H1 (cell line): ENCODE measurements around the gene GRM6.

Source experiments
- HDAC6 ChIP-seq: IDR thresholded peaks from one replicate; pipeline ENCODE4 v1.7.1; 2012; ENCODE audit warnings: low read depth, mild to moderate bottlenecking, inconsistent platforms, low read length, moderate library complexity
- PHF8 ChIP-seq: fragments of 200-600 bp; sonication (generic); conservative IDR thresholded peaks from 2 replicates; pipeline ENCODE4 v1.7.1; 2012; ENCODE audit warnings: low read depth, mild to moderate bottlenecking, inconsistent platforms, low read length, moderate library complexity
- POLR2A ChIP-seq, 2 experiments: IDR thresholded peaks; 1 replicate in 1 of 2; 2 replicates in 1 of 2; pipeline ENCODE4 v1.6.1; 2011; ENCODE audit warnings: low read depth in 2 of 2, low read length in 2 of 2, mild to moderate bottlenecking in 2 of 2; ENCODE audit errors: control extremely low read depth in 1 of 2
- RAD21 ChIP-seq, 2 experiments: IDR thresholded peaks in 1 of 2; conservative IDR thresholded peaks in 1 of 2; 2 replicates each; pipeline ENCODE4 v1.6.1; 2011; ENCODE audit warnings: low read depth in 2 of 2, low read length in 2 of 2, improper control_type of control experiment in 1 of 2, inconsistent platforms in 1 of 2, mild to moderate bottlenecking in 1 of 2, moderate library complexity in 1 of 2
- SAP30 ChIP-seq: fragments of 300-600 bp; sonication (generic); IDR thresholded peaks from 2 replicates; pipeline ENCODE4 v1.7.1; 2012; ENCODE audit warnings: low read length, moderate library complexity, mild to moderate bottlenecking, inconsistent platforms; ENCODE audit not compliant: insufficient read depth, insufficient replicate concordance
- SIX5 ChIP-seq: IDR thresholded peaks from 2 replicates; pipeline ENCODE4 v1.6.1; 2011; ENCODE audit warnings: mild to moderate bottlenecking, low read depth, low read length
- SP2 ChIP-seq: IDR thresholded peaks from 2 replicates; pipeline ENCODE4 v1.6.1; 2012; ENCODE audit warnings: mild to moderate bottlenecking, low read length, inconsistent platforms
- SRF ChIP-seq: IDR thresholded peaks from 2 replicates; pipeline ENCODE4 v1.6.1; 2011; ENCODE audit warnings: mild to moderate bottlenecking, low read depth, low read length, moderate library complexity
- TAF1 ChIP-seq: IDR thresholded peaks from 2 replicates; pipeline ENCODE4 v1.6.1; 2011; ENCODE audit warnings: mild to moderate bottlenecking, low read depth, low read length
- ZNF274 ChIP-seq: IDR thresholded peaks from 2 replicates; pipeline ENCODE4 v1.7.0; 2012; ENCODE audit warnings: low read length, borderline replicate concordance; ENCODE audit errors: extremely low read depth
- TF ChIP-seq, protein P1 (sequence below), 3 experiments: IDR thresholded peaks; 1 replicate in 2 of 3; 2 replicates in 1 of 3; pipeline versions ENCODE4 v1.5.1 to v1.6.1; 2011; ENCODE audit warnings: low read length in 3 of 3, mild to moderate bottlenecking in 3 of 3, inconsistent platforms in 2 of 3, low read depth in 1 of 3, moderate library complexity in 1 of 3; ENCODE audit not compliant: insufficient read depth in 1 of 3; ENCODE audit errors: control extremely low read depth in 1 of 3
- TF ChIP-seq, protein P2 (sequence below): IDR thresholded peaks from 2 replicates; pipeline ENCODE4 v1.6.1; 2011; ENCODE audit warnings: low read depth, mild to moderate bottlenecking, low read length; ENCODE audit not compliant: insufficient read depth

DNA sequence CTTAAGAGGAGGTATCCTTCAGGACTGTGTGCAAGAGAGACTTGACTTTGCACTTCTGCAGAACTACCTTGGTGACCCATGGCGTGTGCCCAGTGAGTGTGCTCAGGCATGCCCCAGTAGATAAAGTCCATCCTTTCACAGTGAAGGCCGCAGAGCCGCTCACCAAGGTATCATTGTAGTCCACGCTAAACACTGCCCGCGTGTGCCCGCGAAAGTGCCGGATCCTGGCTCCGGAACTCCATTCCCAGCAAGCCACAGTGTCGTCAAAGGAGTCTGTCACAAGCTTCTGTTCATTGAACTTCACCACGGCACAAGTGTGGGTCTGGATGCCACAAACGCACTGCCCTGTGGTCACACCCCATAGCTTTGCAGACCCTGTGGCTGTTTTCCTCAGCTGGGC, 3.3 kb upstream of the GRM6 start:
- TF ChIP-seq, protein P1, sequence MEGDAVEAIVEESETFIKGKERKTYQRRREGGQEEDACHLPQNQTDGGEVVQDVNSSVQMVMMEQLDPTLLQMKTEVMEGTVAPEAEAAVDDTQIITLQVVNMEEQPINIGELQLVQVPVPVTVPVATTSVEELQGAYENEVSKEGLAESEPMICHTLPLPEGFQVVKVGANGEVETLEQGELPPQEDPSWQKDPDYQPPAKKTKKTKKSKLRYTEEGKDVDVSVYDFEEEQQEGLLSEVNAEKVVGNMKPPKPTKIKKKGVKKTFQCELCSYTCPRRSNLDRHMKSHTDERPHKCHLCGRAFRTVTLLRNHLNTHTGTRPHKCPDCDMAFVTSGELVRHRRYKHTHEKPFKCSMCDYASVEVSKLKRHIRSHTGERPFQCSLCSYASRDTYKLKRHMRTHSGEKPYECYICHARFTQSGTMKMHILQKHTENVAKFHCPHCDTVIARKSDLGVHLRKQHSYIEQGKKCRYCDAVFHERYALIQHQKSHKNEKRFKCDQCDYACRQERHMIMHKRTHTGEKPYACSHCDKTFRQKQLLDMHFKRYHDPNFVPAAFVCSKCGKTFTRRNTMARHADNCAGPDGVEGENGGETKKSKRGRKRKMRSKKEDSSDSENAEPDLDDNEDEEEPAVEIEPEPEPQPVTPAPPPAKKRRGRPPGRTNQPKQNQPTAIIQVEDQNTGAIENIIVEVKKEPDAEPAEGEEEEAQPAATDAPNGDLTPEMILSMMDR (IDR thresholded peaks at IDR 0.05; ENCODE audit: control extremely low read depth in 1 of 3, insufficient read depth in 1 of 3, low read depth in 1 of 3, low read length in 3 of 3), result no peak
- TF ChIP-seq SRF, result no peak
- TF ChIP-seq TAF1, result no peak
- TF ChIP-seq SP2, result no peak
- no peak for TF ChIP-seq POLR2A (IDR thresholded peaks at IDR 0.05; ENCODE audit: control extremely low read depth in 1 of 2, low read depth in 2 of 2, low read length in 2 of 2)
- TF ChIP-seq, protein P2, sequence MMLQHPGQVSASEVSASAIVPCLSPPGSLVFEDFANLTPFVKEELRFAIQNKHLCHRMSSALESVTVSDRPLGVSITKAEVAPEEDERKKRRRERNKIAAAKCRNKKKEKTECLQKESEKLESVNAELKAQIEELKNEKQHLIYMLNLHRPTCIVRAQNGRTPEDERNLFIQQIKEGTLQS, result no peak
- TF ChIP-seq PHF8, result no peak
- no peak for TF ChIP-seq HDAC6
- TF ChIP-seq ZNF274, result no peak
- no peak for TF ChIP-seq RAD21 (IDR thresholded peaks at IDR 0.05 in 1 of 2, conservative IDR thresholded peaks at IDR 0.05 in 1 of 2; ENCODE audit: low read depth in 2 of 2, low read length in 2 of 2)
- no peak for TF ChIP-seq SIX5
- TF ChIP-seq SAP30, result no peak
